Activated T-cell treated with anti-CD3 and anti-CD28 coated beads, Interleukin-2, amount 50 U/mL, for 4 hours (primary cell): ENCODE measurements around the gene DPP10. TPM values are rescaled to one million over a fixed set of nuclear protein-coding genes. Genes with fewer than 3 reads are reported as not detected.

Experiments
- ATAC-seq, 2 donors: fragments of 200-7000 bp; cut with Tn5 transposase; one replicate each; pipeline ENCODE4 v1.10.0; 2021
- DNase-seq: peaks from one replicate; pipeline ENCODE4 v3.0.0-alpha.2; 2020
- H3K27me3 Mint-ChIP-seq: one replicate; pipeline ENCODE4 v1.8.0; 2021; ENCODE audit warnings: low read depth, mixed read lengths
- H3K36me3 Mint-ChIP-seq: one replicate; pipeline ENCODE4 v1.8.0; 2022; ENCODE audit warnings: mixed read lengths; ENCODE audit not compliant: insufficient read depth
- H3K4me1 Mint-ChIP-seq: one replicate; pipeline ENCODE4 v1.8.0; 2021; ENCODE audit warnings: low read depth, mixed read lengths
- H3K4me3 Mint-ChIP-seq: one replicate; pipeline ENCODE4 v1.8.0; 2021; ENCODE audit warnings: mild to moderate bottlenecking, moderate library complexity, mixed read lengths
- H3K9me3 Mint-ChIP-seq: one replicate; pipeline ENCODE4 v1.8.0; 2021; ENCODE audit warnings: mixed read lengths
- total RNA-seq, 3 donors: library from RNA; stranded (reverse); gene quantifications; one replicate each; pipeline ENCODE4 v1.2.1, GENCODE V29; 2021

The DPP10 gene
- total RNA-seq, 3 donors from 2014 or later: not detected

DNA sequence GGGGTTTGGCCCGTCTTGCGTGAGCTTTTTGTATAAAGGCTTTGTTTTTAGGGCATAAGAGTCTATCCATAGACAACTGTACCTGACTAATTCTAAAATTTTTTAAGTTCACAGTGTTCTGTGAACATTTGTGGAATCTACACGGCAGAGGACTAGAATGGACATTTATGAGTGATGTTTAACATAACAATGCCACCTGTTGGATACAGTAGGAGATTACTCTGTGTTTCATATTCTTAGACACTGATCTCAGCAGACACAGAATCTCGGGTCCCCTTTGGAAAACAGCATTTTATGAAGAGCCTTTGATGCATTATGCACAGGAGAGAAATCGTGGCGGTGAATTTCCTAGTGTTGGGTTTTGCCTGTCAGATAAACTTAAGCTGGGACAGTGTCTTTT is 752.2 kb downstream of the DPP10 start:
- Mint-ChIP-seq H3K36me3 (no peaks in the 10 kb centered on the region), H3K27me3 (no peaks in the 10 kb centered on the region), H3K4me3 (no peak overlapping the region), H3K9me3 (peaks cover under 1% of the 10 kb centered on the region), H3K4me1 (no peaks in the 10 kb centered on the region)
- DNase-seq (no peak), ATAC-seq (no peak)

DNA sequence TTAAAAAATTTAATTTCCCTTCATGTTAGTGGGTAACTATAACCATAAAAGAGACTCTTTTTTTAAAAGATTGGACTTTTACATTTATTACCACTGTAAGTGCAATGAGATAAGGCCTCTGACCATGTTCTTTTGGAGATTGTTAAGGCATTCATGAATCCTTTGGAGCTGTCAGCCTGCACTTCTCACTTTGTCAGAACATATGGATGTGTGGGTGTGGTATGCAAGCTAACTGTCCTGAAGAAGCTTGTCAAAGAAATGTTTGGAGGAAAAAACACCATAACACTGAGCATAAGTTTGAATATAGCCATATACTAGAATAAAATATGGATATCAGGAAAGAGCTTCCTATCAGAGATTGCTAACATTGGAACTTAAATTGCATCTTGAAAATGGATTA is 754.1 kb downstream of the DPP10 start:
- Mint-ChIP-seq H3K36me3 (no peaks in the 10 kb centered on the region), H3K4me3 (no peak overlapping the region), H3K9me3 (no peaks in the 10 kb centered on the region), H3K27me3 (no peaks in the 10 kb centered on the region), H3K4me1 (no peaks in the 10 kb centered on the region)
- no peak for DNase-seq
- ATAC-seq: no peak

DNA sequence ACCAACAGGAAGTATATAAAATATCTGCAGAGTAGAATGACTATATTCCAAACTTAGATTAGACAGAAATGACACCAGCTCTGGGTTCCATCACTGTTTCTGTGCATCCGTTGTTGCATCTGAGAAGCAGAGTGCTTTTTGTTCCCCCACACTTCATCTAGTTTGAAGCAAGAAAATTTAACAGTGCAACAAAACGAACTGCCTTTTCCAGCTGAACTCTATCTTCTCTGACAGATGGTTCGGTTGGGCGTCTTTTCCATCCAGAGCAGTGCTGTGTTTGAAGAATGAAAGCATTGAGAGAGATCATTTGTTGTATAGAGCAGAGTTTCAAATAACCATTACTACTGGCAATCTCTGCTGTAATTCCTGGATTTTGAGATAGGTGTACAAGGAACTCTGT is 757.5 kb downstream of the DPP10 start:
- Mint-ChIP-seq H3K27me3 (no peaks in the 10 kb centered on the region), H3K4me1 (no peaks in the 10 kb centered on the region), H3K36me3 (no peaks in the 10 kb centered on the region), H3K9me3 (no peaks in the 10 kb centered on the region), H3K4me3 (no peak overlapping the region)
- no peak for DNase-seq
- no peak for ATAC-seq

DNA sequence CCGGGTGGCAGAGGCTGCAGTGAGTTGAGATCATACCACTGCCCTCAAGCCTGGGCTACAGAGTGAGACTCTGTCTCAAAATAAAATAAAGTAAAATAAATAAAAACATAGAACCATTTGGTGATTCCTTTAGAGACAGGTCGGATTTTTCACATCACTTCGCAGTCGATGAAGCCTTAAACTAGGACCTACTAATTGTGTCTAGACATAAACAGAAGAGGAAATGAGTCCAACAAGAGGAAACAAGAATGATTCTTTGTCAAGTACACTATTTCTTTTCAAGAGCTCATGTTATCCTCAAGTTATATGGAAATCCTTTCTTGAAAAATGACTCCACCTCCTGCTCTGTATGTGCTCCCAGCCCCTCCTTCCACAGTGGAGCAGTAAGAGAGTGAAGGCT is 758.9 kb downstream of the DPP10 start:
- Mint-ChIP-seq H3K9me3 (no peaks in the 10 kb centered on the region), H3K4me3 (no peak overlapping the region), H3K27me3 (no peaks in the 10 kb centered on the region), H3K4me1 (no peaks in the 10 kb centered on the region), H3K36me3 (no peaks in the 10 kb centered on the region)
- DNase-seq (no peak), ATAC-seq (no peak)

DNA sequence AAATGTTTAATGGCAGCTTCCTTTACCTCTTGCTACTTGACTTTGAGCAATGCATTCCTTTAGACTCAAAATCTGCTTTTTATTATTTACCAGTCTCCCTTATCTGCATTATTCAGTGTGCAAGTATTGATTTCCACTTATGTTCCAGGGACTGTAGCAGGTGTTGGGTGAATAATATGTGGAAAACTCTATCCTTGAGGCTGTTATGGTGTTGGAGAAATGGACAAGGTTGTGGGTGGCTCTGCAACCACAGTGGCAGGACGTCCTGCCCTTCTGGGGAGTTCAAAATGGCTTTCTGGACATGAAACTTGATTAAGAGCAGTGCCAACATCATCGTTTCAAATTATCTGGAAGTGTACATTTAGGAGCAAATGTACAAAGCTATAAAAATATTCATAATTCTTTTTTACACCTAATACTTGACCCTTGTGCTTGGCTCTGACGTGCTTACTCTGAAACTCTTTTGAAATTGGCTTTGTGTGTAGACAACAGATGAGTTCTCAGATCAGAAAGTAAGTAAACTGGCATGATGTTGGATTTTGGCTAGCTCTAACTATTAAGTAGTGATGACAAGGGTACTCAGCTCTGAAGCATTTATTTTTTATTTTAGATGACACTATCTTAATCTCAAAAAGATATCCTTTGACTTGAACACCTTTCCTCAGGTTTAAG is 766.2 kb downstream of the DPP10 start:
- Mint-ChIP-seq H3K4me3 (no peak overlapping the region), H3K36me3 (no peaks in the 10 kb centered on the region), H3K9me3 (peaks cover 4% of the 10 kb centered on the region), H3K4me1 (no peaks in the 10 kb centered on the region), H3K27me3 (no peaks in the 10 kb centered on the region)
- no peak for ATAC-seq
- no peak for DNase-seq

- H3K27me3 Mint-ChIP-seq: no peaks in the 10 kb centered on the region
Observed at GRCh38 chr2:115214050-115214449, 771.6 kb downstream of the DPP10 start.

DNA sequence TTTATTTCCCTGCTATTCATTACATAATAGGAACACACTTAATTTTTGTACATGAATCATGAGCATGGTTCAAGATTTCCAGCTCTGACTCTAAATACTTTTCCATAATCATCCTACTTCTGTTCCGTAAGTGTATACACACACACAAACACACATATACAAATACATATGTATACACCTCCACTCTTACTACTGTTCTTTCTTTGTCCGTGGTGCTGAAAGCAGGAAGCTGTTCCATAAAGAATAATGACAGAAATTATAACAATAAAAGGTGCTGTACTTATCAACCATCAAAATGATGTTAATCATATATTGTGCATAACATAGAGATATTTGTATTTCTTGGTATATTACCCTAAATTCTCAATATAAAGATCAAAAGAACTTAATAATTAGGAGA is 776.9 kb downstream of the DPP10 start:
- no peak for ATAC-seq
- Mint-ChIP-seq H3K4me1 (no peaks in the 10 kb centered on the region), H3K36me3 (no peaks in the 10 kb centered on the region), H3K27me3 (no peaks in the 10 kb centered on the region), H3K4me3 (no peak overlapping the region), H3K9me3 (no peaks in the 10 kb centered on the region)
- no peak for DNase-seq

More at GRCh38 chr2:115214050-115214449, 771.6 kb downstream of the DPP10 start:
- H3K4me1 Mint-ChIP-seq: no peaks in the 10 kb centered on the region
- H3K36me3 Mint-ChIP-seq: no peaks in the 10 kb centered on the region
- no peak for DNase-seq
- no peak for ATAC-seq
- no peaks in the 10 kb centered on the region for H3K9me3 Mint-ChIP-seq
- no peak overlapping the region for H3K4me3 Mint-ChIP-seq

- H3K4me1 Mint-ChIP-seq: no peaks in the 10 kb centered on the region
- H3K9me3 Mint-ChIP-seq: peaks cover 14% of the 10 kb centered on the region
- no peaks in the 10 kb centered on the region for H3K27me3 Mint-ChIP-seq
- no peaks in the 10 kb centered on the region for H3K36me3 Mint-ChIP-seq
- ATAC-seq (no peak), DNase-seq (no peak)
- H3K4me3 Mint-ChIP-seq: no peak overlapping the region
Observed at GRCh38 chr2:115234186-115234585, 791.7 kb downstream of the DPP10 start.

- no peak overlapping the region for H3K4me3 Mint-ChIP-seq
- no peaks in the 10 kb centered on the region for H3K36me3 Mint-ChIP-seq
- H3K4me1 Mint-ChIP-seq: no peaks in the 10 kb centered on the region
- ATAC-seq (no peak), DNase-seq (no peak)
- peaks cover 14% of the 10 kb centered on the region for H3K9me3 Mint-ChIP-seq
- H3K27me3 Mint-ChIP-seq: no peaks in the 10 kb centered on the region
Observed at GRCh38 chr2:115234737-115235136, 792.3 kb downstream of the DPP10 start.

DNA sequence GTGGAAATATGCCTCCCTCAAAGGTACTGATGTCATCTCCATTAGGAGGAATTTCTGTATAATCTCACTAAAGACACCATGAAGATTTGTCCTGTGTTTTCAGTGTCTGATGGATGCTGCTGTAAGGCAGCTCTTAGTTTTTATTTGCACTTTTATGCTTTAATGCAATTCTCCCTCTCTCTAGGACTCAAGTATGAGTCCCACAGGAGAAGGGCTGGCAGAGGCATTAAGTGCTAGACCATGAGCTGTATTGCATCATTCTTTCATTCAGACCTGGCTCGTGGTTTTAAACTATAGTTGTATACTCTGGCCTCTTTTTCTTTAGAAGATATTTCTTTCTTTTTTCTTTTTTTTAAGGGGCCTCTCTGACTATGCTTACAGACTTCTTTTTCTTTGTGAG is 805.6 kb downstream of the DPP10 start:
- Mint-ChIP-seq H3K4me1 (no peaks in the 10 kb centered on the region), H3K4me3 (no peak overlapping the region), H3K36me3 (no peaks in the 10 kb centered on the region), H3K9me3 (peaks cover 3% of the 10 kb centered on the region), H3K27me3 (no peaks in the 10 kb centered on the region)
- ATAC-seq: no peak
- no peak for DNase-seq

GRCh38 chr2:115277366-115277765 is 834.9 kb downstream of the DPP10 start:
- ATAC-seq (no peak), DNase-seq (no peak)
- no peaks in the 10 kb centered on the region for H3K36me3 Mint-ChIP-seq
- H3K4me3 Mint-ChIP-seq: no peak overlapping the region
- H3K9me3 Mint-ChIP-seq: peaks cover 7% of the 10 kb centered on the region
- H3K4me1 Mint-ChIP-seq: no peaks in the 10 kb centered on the region
- H3K27me3 Mint-ChIP-seq: no peaks in the 10 kb centered on the region

GRCh38 chr2:115285416-115285815 is 843.0 kb downstream of the DPP10 start:
- no peak for ATAC-seq
- peaks cover 7% of the 10 kb centered on the region for H3K9me3 Mint-ChIP-seq
- no peak for DNase-seq
- no peaks in the 10 kb centered on the region for H3K4me1 Mint-ChIP-seq
- no peak overlapping the region for H3K4me3 Mint-ChIP-seq
- no peaks in the 10 kb centered on the region for H3K27me3 Mint-ChIP-seq
- H3K36me3 Mint-ChIP-seq: no peaks in the 10 kb centered on the region

DNA sequence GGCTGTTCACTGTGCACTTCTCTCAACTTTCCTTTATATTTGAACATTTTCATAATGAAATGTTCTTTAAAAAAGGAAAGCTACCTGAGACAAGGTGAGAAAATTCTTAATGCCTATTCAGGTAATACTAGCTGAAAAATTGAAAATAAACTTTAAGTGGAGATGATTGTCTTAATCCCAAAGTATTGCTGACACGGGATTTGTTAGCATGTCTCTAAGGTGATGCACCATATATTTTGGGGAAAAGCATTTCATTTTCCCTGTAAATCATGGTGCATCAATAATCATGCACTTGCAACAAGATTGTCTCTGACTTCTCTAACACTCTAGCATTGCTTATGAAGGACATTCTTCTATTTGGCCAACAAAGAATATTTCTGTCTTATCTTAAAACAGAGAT is 848.0 kb downstream of the DPP10 start:
- DNase-seq (no peak), ATAC-seq (no peak)
- H3K9me3 Mint-ChIP-seq: peaks cover 12% of the 10 kb centered on the region
- H3K27me3 Mint-ChIP-seq: no peaks in the 10 kb centered on the region
- H3K36me3 Mint-ChIP-seq: no peaks in the 10 kb centered on the region
- H3K4me3 Mint-ChIP-seq: no peak overlapping the region
- H3K4me1 Mint-ChIP-seq: no peaks in the 10 kb centered on the region

DNA sequence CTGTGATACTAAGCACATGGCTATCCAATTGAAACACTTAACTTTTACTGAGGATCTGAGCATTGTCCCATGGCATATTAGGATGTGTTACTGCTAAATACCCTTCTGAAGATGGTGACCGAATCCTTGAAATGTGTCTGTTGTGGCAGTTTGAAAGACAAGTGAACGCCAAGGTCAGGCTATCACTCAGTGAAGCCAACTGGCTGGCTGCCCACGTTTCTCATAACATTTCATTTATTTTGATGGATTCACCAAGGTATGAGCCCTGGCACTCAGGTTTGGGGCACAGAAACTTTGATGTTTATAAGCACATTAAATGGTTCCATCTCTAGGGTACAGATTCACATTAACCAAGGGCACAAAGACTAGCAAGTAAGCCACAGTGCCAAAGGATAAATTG is 850.3 kb downstream of the DPP10 start:
- H3K4me3 Mint-ChIP-seq: no peak overlapping the region
- H3K27me3 Mint-ChIP-seq: no peaks in the 10 kb centered on the region
- H3K4me1 Mint-ChIP-seq: no peaks in the 10 kb centered on the region
- DNase-seq: no peak
- no peaks in the 10 kb centered on the region for H3K36me3 Mint-ChIP-seq
- ATAC-seq: no peak
- H3K9me3 Mint-ChIP-seq: peaks cover 12% of the 10 kb centered on the region

- no peaks in the 10 kb centered on the region for H3K27me3 Mint-ChIP-seq
Observed at GRCh38 chr2:115294999-115295398, 852.6 kb downstream of the DPP10 start.

GRCh38 chr2:115297056-115297455 is 854.6 kb downstream of the DPP10 start:
- Mint-ChIP-seq H3K4me1 (no peaks in the 10 kb centered on the region), H3K36me3 (no peaks in the 10 kb centered on the region), H3K9me3 (peaks cover 7% of the 10 kb centered on the region), H3K27me3 (no peaks in the 10 kb centered on the region), H3K4me3 (no peak overlapping the region)
- no peak for ATAC-seq
- no peak for DNase-seq

More at GRCh38 chr2:115294999-115295398, 852.6 kb downstream of the DPP10 start:
- H3K9me3 Mint-ChIP-seq: peaks cover 4% of the 10 kb centered on the region
- DNase-seq: no peak
- H3K4me1 Mint-ChIP-seq: no peaks in the 10 kb centered on the region
- no peak for ATAC-seq
- no peak overlapping the region for H3K4me3 Mint-ChIP-seq
- H3K36me3 Mint-ChIP-seq: no peaks in the 10 kb centered on the region
